Kidney (tissue), 14 donors: Measurements from ENCODE around the gene HINT3. TPM values are rescaled to one million over a fixed set of nuclear protein-coding genes. Genes with fewer than 3 reads are reported as not detected.
A peak's percentile ranks its signal among the peaks of the same experiment; 100 is the strongest.

Experiments used
- DNase-seq, 5 donors: peaks; one replicate each; pipeline ENCODE4 v3.0.0-alpha.2; 2013 to 2020
- FAIRE-seq: peaks from 2 replicates; lab custom pipeline; 2012; peaks lifted over from hg19 to GRCh38; lab: Jason Lieb, UNC
- H3K27ac ChIP-seq, 2 donors: one replicate each; pipeline ENCODE4 v1.7.0; 2013; ENCODE audit warnings: low read depth in 2 of 2, low read length in 2 of 2, inconsistent platforms in 1 of 2
- H3K27me3 ChIP-seq: one replicate; pipeline ENCODE4 v1.7.1; 2013; ENCODE audit warnings: low read length, inconsistent platforms; ENCODE audit not compliant: control insufficient read depth, insufficient read depth
- H3K36me3 ChIP-seq, 3 donors: one replicate each; pipeline versions ENCODE4 v1.7.0 to v1.7.1; 2013; ENCODE audit warnings: low read length in 3 of 3, control low read depth in 1 of 3, inconsistent platforms in 1 of 3; ENCODE audit not compliant: insufficient read depth in 3 of 3, control insufficient read depth in 2 of 3
- H3K4me1 ChIP-seq, 3 donors: one replicate each; pipeline versions ENCODE4 v1.7.0 to v1.7.1; 2013; ENCODE audit warnings: low read length in 3 of 3, inconsistent platforms in 1 of 3, low read depth in 1 of 3; ENCODE audit not compliant: control insufficient read depth in 2 of 3, insufficient read depth in 2 of 3
- H3K4me3 ChIP-seq, 3 donors: one replicate each; pipeline versions ENCODE4 v1.7.0 to v1.8.1; 2013; ENCODE audit warnings: low read length in 3 of 3, control low read depth in 1 of 3, inconsistent platforms in 1 of 3
- H3K9ac ChIP-seq, 3 donors: one replicate each; pipeline versions ENCODE4 v1.7.0 to v1.7.1; 2013; ENCODE audit warnings: low read length in 3 of 3, control low read depth in 1 of 3, inconsistent platforms in 1 of 3
- H3K9me3 ChIP-seq, 3 donors: one replicate each; pipeline versions ENCODE4 v1.7.0 to v1.7.1; 2013; ENCODE audit warnings: low read length in 3 of 3, control low read depth in 1 of 3, inconsistent platforms in 1 of 3; ENCODE audit not compliant: control insufficient read depth in 2 of 3, insufficient read depth in 1 of 3
- CTCF ChIP-seq: IDR thresholded peaks from 3 replicates; pipeline ENCODE4 v1.5.1; 2012; ENCODE audit warnings: mild to moderate bottlenecking, moderate library complexity, borderline replicate concordance; ENCODE audit not compliant: insufficient read depth; ENCODE audit errors: extremely low read depth
- intact Hi-C: fragments of 100-400 bp; cut with DNase I; formaldehyde crosslinking; loops from one replicate; pipeline ENCODE4 v1.11.1; 2022
- polyA plus RNA-seq: library from polyadenylated mRNA; stranded (reverse); fragments of 350-450 nt; fragmentation: Illumina TruSeq; extraction: RNeasy Lipid Tissue Mini Kit (QIAGEN cat#74804); gene quantifications from one replicate; pipeline ENCODE4 v1.2.3, GENCODE V29; 2014; ENCODE audit warnings: low read depth, low replicate concordance; ENCODE audit not compliant: insufficient read depth
- total RNA-seq: library from RNA; stranded (reverse); fragmentation: NEBNext Ultra II Directional; extraction: Animal tissue kit (Norgen Biotek cat#: 25700); gene quantifications from one replicate; pipeline ENCODE4 v1.2.1, GENCODE V29; 2021
- donor health status: control.
- donor health status: control.
- donor health status: control.
- donor health status: control.
- donor health status: control.
- donor health status: DM: yes; HTN: yes; CAD: no.
- donor health status: Normal renal cell carcinoma (clear cell type).

Gene HINT3
- total and polyA plus RNA-seq, 2 donors from 2014 or later, result 18.9 to 21.4 TPM

DNA sequence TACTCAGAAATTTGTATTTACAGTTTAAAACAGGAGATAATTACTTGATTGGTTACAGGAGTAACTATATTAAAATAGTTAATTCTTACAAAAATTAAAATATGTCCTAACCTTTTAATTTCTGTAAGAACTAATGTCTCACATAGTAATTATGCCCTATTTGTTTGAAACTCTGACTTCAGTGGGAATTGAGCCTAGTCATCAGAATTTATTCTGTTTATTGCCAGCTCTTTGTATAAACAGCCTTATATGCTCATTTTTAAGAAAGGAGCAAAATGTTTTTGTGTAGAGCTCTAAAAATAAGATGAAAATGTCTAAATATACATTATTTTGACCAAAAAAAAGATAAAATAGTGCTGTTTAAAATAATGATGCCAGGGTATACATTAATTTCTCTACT lies 51.2 kb downstream of the HINT3 start:
- DNase-seq (no peak), FAIRE-seq (no peak)
- Histone ChIP-seq H3K27me3 (no peaks in the 10 kb centered on the region), H3K27ac (no peak overlapping the region), H3K4me1 (no peaks in the 10 kb centered on the region), H3K36me3 (peaks cover 10 to 31% (median 22%) of the 10 kb centered on the region in 3 donors), H3K9ac (no peak overlapping the region), H3K4me3 (no peak overlapping the region), H3K9me3 (no peaks in the 10 kb centered on the region)
- intact Hi-C loops, result no loop called here
- no peak for TF ChIP-seq CTCF

DNA sequence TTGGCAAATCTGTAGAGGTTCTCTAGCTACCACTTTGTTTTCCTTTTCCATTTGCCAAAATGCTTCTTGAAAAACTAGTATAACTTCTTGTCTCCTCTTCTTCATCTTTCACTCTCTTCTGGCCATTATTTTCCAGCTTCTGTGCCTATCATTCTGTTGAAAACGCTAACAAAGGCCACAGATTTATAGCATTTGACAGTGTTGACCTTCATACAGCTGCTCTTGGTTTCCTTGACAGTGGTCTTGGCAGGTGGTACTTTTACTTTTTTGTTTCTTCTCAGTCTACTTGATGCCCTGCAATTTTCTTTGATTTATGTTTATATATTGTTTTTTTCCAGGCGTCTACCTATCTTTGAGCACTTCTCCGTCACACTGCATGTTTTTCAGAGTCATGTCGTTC lies 53.5 kb downstream of the HINT3 start:
- intact Hi-C loops, result no loop called here
- TF ChIP-seq CTCF, result no peak
- FAIRE-seq (no peak), DNase-seq (peak in 2 of 5 donors; percentile 7 to 10)
- H3K36me3 ChIP-seq, result peaks cover 8 to 38% (median 24%) of the 10 kb centered on the region in 3 donors
- H3K27ac ChIP-seq, result no peak overlapping the region
- no peaks in the 10 kb centered on the region for H3K4me1 ChIP-seq
- no peak overlapping the region for H3K9ac ChIP-seq
- no peak overlapping the region for H3K4me3 ChIP-seq
- no peaks in the 10 kb centered on the region for H3K9me3 ChIP-seq
- H3K27me3 ChIP-seq, result no peaks in the 10 kb centered on the region

DNA sequence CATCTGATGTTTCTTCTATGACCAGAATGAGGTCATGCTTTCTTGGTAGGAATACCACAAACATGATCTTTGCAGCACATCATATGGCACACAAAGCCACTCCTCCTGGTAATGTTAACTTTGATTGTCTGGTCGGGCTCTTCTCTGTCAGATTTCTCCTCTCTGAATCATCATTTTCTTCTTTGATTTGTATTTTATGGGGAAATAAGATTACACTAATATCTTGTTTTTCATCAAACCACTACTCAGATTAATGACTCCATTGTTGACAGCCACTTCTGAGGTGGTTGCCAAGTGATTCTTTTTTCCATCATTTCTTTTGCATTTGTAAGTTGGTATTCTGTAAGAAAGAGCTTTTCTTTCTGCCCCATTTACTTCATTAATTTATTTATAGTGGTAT lies 59.3 kb downstream of the HINT3 start:
- FAIRE-seq, result no peak
- no peaks in the 10 kb centered on the region for H3K4me1 ChIP-seq
- no peaks in the 10 kb centered on the region for H3K27me3 ChIP-seq
- TF ChIP-seq CTCF, result no peak
- no peak overlapping the region for H3K9ac ChIP-seq
- H3K36me3 ChIP-seq, result peaks cover 2 to 30% (median 20%) of the 10 kb centered on the region in 3 donors
- no peak overlapping the region for H3K4me3 ChIP-seq
- H3K27ac ChIP-seq, result no peak overlapping the region
- DNase-seq, result no peak
- intact Hi-C loops, result no loop called here
- no peaks in the 10 kb centered on the region for H3K9me3 ChIP-seq

GRCh38 chr6:126016591-126016990 lies 60.0 kb downstream of the HINT3 start:
- Histone ChIP-seq H3K4me1 (no peaks in the 10 kb centered on the region), H3K27ac (no peak overlapping the region), H3K9me3 (no peaks in the 10 kb centered on the region), H3K9ac (no peak overlapping the region), H3K4me3 (no peak overlapping the region), H3K27me3 (no peaks in the 10 kb centered on the region), H3K36me3 (peaks cover 2 to 30% (median 20%) of the 10 kb centered on the region in 3 donors)
- TF ChIP-seq CTCF, result no peak
- intact Hi-C loops, result no loop called here
- FAIRE-seq (no peak), DNase-seq (no peak)
